Measurements from ENCODE around the gene XRCC5.

Gene XRCC5

GRCh38 chr2:216082117-216082711 is 26.9 kb upstream of the XRCC5 start:
- no peaks in the 10 kb centered on the region for H3F3A ChIP-seq (ENCODE audit: insufficient read depth, low read length)
- H3K4me1 ChIP-seq (ENCODE audit: insufficient read depth, low read length, severe bottlenecking): peaks cover 19% of the 10 kb centered on the region
- peak overlapping the region; percentile 59 for H3K4me3 ChIP-seq (ENCODE audit: low read depth, low read length, poor library complexity, severe bottlenecking)
- H4K20me1 ChIP-seq (ENCODE audit: insufficient read depth, low read length): no peaks in the 10 kb centered on the region
- no peak overlapping the region for H2AFZ ChIP-seq (ENCODE audit: low read length)
- no peaks in the 10 kb centered on the region for H3K36me3 ChIP-seq (ENCODE audit: insufficient read depth, low read length)
- no peaks in the 10 kb centered on the region for H3K9me2 ChIP-seq (ENCODE audit: low read depth, low read length)
- no peaks in the 10 kb centered on the region for H3K27me3 ChIP-seq (ENCODE audit: insufficient read depth, low read length)
- peak overlapping the region; percentile 78 for H3K4me2 ChIP-seq (ENCODE audit: low read length)
- H3K27ac ChIP-seq (ENCODE audit: low read depth, low read length, poor library complexity, severe bottlenecking): no peak overlapping the region
- no peaks in the 10 kb centered on the region for H3K79me2 ChIP-seq (ENCODE audit: insufficient read depth, low read length)
- TF ChIP-seq EZH2 (IDR thresholded peaks at IDR 0.05; ENCODE audit: borderline replicate concordance, low read length): no peak
- TF ChIP-seq CTCF (IDR thresholded peaks at IDR 0.05; ENCODE audit: low read length): no peak
- H3K9me3 ChIP-seq (ENCODE audit: low read length): no peaks in the 10 kb centered on the region
- H3K9ac ChIP-seq (ENCODE audit: low read length): no peak overlapping the region; the same call in 1 of the 2 replicates

DNA sequence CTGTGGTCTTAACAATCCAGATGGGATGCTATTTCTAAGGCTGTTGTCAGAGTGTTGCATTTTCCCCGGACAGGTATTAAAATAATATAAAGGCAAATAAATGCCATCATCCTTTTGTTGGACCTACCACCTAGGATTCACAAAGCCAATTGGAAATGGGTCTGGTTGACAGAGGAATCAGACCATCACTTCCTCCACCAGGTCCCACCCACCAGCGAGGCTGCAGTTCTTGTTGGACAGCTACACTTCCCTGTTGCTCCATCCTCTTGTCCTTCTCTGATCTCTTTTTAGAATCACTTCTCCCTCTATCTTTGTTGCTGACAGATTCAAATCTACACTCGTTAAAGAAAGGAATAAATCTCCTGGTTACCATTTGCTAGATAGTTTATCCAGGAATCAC is 26.3 kb upstream of the XRCC5 start:
- no peaks in the 10 kb centered on the region for H3K9me2 ChIP-seq (ENCODE audit: low read depth, low read length)
- H4K20me1 ChIP-seq (ENCODE audit: insufficient read depth, low read length): no peaks in the 10 kb centered on the region
- no peaks in the 10 kb centered on the region for H3K27me3 ChIP-seq (ENCODE audit: insufficient read depth, low read length)
- no peak overlapping the region for H3K4me3 ChIP-seq (ENCODE audit: low read depth, low read length, poor library complexity, severe bottlenecking)
- TF ChIP-seq CTCF (IDR thresholded peaks at IDR 0.05; ENCODE audit: low read length) (no peak), EZH2 (IDR thresholded peaks at IDR 0.05; ENCODE audit: borderline replicate concordance, low read length) (no peak)
- H3K9ac ChIP-seq (ENCODE audit: low read length): no peak overlapping the region
- no peaks in the 10 kb centered on the region for H3K79me2 ChIP-seq (ENCODE audit: insufficient read depth, low read length)
- no peak overlapping the region for H3K27ac ChIP-seq (ENCODE audit: low read depth, low read length, poor library complexity, severe bottlenecking)
- H3K36me3 ChIP-seq (ENCODE audit: insufficient read depth, low read length): no peaks in the 10 kb centered on the region
- H3K9me3 ChIP-seq (ENCODE audit: low read length): no peaks in the 10 kb centered on the region
- H3F3A ChIP-seq (ENCODE audit: insufficient read depth, low read length): no peaks in the 10 kb centered on the region
- peaks cover 19% of the 10 kb centered on the region for H3K4me1 ChIP-seq (ENCODE audit: insufficient read depth, low read length, severe bottlenecking)
- H3K4me2 ChIP-seq (ENCODE audit: low read length): no peak overlapping the region
- H2AFZ ChIP-seq (ENCODE audit: low read length): no peak overlapping the region

DNA sequence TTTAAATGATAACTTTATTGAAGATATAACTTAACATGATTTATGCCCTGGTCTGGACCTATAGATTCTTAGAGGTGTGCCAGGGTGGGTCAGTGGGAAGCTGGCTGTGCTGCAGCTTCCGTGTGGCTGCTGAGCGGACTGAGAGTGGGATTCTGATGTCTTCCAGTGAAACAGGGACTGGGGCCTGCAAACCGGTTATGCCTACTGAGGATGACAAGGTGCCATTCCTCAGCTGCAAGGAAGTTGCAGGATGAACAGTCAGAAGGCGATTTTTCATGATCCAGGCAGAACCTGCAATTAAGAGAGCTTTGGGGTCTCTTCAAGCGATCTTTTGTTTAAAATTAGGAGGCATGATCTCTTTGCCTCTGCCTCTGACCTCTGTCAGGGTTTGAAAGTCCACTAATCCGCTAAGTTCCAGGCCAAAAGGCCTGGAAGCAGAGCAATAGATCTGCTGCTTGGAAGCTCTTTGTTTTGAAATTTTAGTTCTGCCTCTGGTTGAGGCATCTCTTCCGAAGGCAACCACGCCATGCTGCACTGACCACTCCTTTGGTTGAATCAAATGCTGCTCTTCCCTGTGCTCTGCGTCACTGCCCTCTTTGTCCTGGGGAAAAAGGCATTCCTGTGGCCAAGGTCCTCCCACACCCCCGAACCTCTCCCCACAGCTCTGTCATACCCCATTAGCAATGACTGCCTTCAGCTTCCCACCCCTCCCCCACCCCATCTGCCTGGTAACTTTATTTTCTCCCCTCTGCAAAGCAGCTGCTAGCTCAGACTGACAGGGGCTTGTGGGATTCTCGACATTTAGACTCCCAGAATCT is 25.5 kb upstream of the XRCC5 start:
- Histone ChIP-seq H3F3A (ENCODE audit: insufficient read depth, low read length) (no peaks in the 10 kb centered on the region), H3K9ac (ENCODE audit: low read length) (no peak overlapping the region), H3K9me2 (ENCODE audit: low read depth, low read length) (no peaks in the 10 kb centered on the region), H3K79me2 (ENCODE audit: insufficient read depth, low read length) (no peaks in the 10 kb centered on the region), H3K9me3 (ENCODE audit: low read length) (no peaks in the 10 kb centered on the region), H3K36me3 (ENCODE audit: insufficient read depth, low read length) (no peaks in the 10 kb centered on the region), H3K27me3 (ENCODE audit: insufficient read depth, low read length) (no peaks in the 10 kb centered on the region), H3K27ac (ENCODE audit: low read depth, low read length, poor library complexity, severe bottlenecking) (no peak overlapping the region), H3K4me1 (ENCODE audit: insufficient read depth, low read length, severe bottlenecking) (peaks cover 19% of the 10 kb centered on the region), H2AFZ (ENCODE audit: low read length) (no peak overlapping the region), H3K4me2 (ENCODE audit: low read length) (no peak overlapping the region), H3K4me3 (ENCODE audit: low read depth, low read length, poor library complexity, severe bottlenecking) (no peak overlapping the region), H4K20me1 (ENCODE audit: insufficient read depth, low read length) (no peaks in the 10 kb centered on the region)
- no peak for TF ChIP-seq EZH2 (IDR thresholded peaks at IDR 0.05; ENCODE audit: borderline replicate concordance, low read length)
- TF ChIP-seq CTCF (IDR thresholded peaks at IDR 0.05; ENCODE audit: low read length): no peak

All from OCI-LY1 (cell line).